Measurements from ENCODE around the gene SLC7A10. TPM values are rescaled to one million over a fixed set of nuclear protein-coding genes. Genes with fewer than 3 reads are reported as not detected.

The SLC7A10 gene
- total RNA-seq, 1 experiment from 2014 or later = not detected

DNA sequence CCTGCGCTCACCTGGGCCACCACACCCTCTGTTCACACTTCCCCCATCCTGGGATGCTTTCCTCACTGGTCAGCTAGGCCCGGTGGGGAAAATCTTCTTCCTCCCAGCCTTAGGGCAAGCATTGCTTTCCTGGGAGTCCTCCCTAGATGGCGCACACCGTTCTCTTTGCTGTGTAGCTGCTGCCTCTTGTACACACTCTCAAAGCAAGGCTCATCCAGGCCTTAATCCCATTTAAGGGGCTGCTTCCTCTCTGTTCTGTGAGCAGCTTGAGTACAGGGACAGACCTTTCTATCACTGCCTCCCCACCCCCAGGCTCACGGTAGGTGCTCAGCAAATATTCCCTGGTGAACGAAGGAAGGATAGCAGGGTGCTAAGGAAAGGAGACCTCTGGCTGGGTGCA, 11.1 kb downstream of the SLC7A10 start:
- TF ChIP-seq, protein P1, sequence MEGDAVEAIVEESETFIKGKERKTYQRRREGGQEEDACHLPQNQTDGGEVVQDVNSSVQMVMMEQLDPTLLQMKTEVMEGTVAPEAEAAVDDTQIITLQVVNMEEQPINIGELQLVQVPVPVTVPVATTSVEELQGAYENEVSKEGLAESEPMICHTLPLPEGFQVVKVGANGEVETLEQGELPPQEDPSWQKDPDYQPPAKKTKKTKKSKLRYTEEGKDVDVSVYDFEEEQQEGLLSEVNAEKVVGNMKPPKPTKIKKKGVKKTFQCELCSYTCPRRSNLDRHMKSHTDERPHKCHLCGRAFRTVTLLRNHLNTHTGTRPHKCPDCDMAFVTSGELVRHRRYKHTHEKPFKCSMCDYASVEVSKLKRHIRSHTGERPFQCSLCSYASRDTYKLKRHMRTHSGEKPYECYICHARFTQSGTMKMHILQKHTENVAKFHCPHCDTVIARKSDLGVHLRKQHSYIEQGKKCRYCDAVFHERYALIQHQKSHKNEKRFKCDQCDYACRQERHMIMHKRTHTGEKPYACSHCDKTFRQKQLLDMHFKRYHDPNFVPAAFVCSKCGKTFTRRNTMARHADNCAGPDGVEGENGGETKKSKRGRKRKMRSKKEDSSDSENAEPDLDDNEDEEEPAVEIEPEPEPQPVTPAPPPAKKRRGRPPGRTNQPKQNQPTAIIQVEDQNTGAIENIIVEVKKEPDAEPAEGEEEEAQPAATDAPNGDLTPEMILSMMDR (IDR thresholded peaks at IDR 0.05; ENCODE audit: insufficient read depth in 1 of 2, low read depth in 1 of 2, low read length in 1 of 2, severe bottlenecking in 1 of 2, unreplicated experiment in 1 of 2) = peak in 1 of 2 experiments; percentile 15
- DNase-seq = peak in 1 of 2 experiments; percentile 28
- CTCF ChIA-PET = interaction anchor here (0.6 to 1.1 kb wide), 3 partner anchors 30 to 189 kb away, joined by 3 to 4 read pairs (median 4); no protein-coding TSS in a partner anchor
- no peaks in the 10 kb centered on the region for H3K27me3 Mint-ChIP-seq (ENCODE audit: insufficient read depth, unreplicated experiment)
- no peaks in the 10 kb centered on the region for H3K36me3 ChIP-seq (ENCODE audit: control insufficient read depth, insufficient read depth, low read length)
- H3K9me3 Mint-ChIP-seq (ENCODE audit: unreplicated experiment) = no peaks in the 10 kb centered on the region
- no peaks in the 10 kb centered on the region for H3K9me3 ChIP-seq
- H3K4me3 Mint-ChIP-seq (ENCODE audit: unreplicated experiment) = no peak overlapping the region
- H3K36me3 Mint-ChIP-seq (ENCODE audit: insufficient read depth, unreplicated experiment) = no peaks in the 10 kb centered on the region
- no peaks in the 10 kb centered on the region for H3K4me1 Mint-ChIP-seq (ENCODE audit: low read depth, unreplicated experiment)
- intact Hi-C loops (cut with micrococcal nuclease; ENCODE audit: unreplicated experiment) = no loop called here
- no peak overlapping the region for H3K27ac Mint-ChIP-seq (ENCODE audit: unreplicated experiment)
- no TSS peak for BruUV-seq (replicated peaks)
- H3K4me1 ChIP-seq = no peaks in the 10 kb centered on the region
- no peaks in the 10 kb centered on the region for H3K27me3 ChIP-seq (replicated peaks; ENCODE audit: control insufficient read depth, insufficient read depth, low read length)
- no peak overlapping the region for H3K4me3 ChIP-seq (ENCODE audit: low read depth, low read length)
- POLR2A ChIA-PET = no interaction called here

DNA sequence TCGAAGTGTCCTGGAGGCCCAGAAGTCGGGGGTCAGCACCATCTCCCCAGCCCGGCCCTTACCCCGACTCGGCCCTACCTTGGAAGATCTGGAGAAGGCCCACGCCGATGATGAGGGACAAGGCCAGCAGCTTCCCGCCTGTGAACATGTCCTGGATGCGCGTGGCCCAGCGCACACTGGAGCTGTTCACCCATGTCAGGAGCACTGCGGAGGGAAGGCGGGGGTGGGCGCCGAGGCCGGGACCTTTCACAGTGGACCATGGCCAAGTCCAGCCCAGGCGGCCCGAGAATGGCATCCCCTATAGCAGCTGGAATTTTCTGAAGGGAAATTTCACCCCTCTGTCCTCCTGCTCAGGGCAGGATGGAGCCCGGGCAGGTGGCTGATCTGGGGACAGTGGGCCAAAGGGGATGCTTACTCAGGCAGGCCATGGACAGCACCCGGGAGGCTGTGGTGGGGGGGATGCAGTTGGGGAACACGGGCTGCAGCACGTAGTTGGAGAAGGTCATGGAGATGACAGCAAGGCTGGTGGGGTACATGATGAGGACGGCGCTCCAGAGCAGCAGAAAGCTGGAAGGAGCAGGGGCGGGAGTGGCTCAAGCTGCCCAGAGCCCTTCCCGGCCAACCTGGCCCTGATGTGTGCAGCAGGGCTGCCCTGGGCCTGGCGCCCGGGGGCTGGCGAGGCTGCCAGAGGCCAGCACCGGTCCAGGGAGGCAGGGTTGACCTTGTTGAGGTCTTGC, 13.0 kb downstream of the SLC7A10 start:
- Histone ChIP-seq H3K36me3 (ENCODE audit: control insufficient read depth, insufficient read depth, low read length) (no peaks in the 10 kb centered on the region), H3K4me1 (no peaks in the 10 kb centered on the region), H3K9me3 (no peaks in the 10 kb centered on the region), H3K4me3 (ENCODE audit: low read depth, low read length) (no peak overlapping the region), H3K27me3 (replicated peaks; ENCODE audit: control insufficient read depth, insufficient read depth, low read length) (no peaks in the 10 kb centered on the region)
- Mint-ChIP-seq H3K36me3 (ENCODE audit: insufficient read depth, unreplicated experiment) (no peaks in the 10 kb centered on the region), H3K27ac (ENCODE audit: unreplicated experiment) (no peak overlapping the region), H3K4me1 (ENCODE audit: low read depth, unreplicated experiment) (no peaks in the 10 kb centered on the region), H3K4me3 (ENCODE audit: unreplicated experiment) (no peak overlapping the region), H3K9me3 (ENCODE audit: unreplicated experiment) (no peaks in the 10 kb centered on the region), H3K27me3 (ENCODE audit: insufficient read depth, unreplicated experiment) (no peaks in the 10 kb centered on the region)
- POLR2A ChIA-PET = interaction anchor here (0.6 kb wide), 1 partner anchor 36 kb away, joined by 3 read pairs; no protein-coding TSS in a partner anchor
- CTCF ChIA-PET = no interaction called here
- no TSS peak for BruUV-seq (replicated peaks)
- no peak for DNase-seq
- TF ChIP-seq, protein P1 (IDR thresholded peaks at IDR 0.05; ENCODE audit: insufficient read depth in 1 of 2, low read depth in 1 of 2, low read length in 1 of 2, severe bottlenecking in 1 of 2, unreplicated experiment in 1 of 2) = no peak
- intact Hi-C loops (cut with micrococcal nuclease; ENCODE audit: unreplicated experiment) = no loop called here

DNA sequence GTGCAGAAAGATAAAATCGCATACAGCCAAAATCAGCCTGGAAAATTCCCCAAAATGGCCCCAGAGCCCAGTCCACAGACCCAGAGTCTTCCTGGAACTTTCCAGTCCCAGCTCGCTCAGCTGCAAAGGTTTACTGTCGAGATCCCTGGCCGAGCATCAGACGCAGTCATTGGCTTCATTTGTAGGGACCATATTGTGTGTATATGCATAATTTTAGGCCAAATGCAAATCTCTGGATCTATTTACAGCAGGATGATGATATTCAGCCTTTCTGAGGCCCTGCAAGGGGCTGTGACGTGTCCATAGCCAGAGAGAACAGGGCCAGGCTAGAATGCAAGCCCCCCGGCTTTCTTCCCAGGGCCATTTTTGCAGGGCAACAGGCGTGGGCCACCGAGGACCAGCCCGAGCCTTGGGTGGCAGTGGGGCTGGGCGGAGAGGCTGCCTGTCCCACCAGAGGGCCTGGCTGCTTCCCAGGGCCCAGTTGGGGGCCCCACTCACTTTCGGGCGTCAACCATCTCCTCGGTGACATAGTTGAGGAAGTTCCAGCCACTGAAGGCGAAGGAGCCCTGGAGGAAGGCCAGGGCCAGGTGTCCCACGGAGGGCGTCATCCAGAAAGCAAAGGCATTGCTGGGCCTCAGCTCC, 13.7 kb downstream of the SLC7A10 start:
- Mint-ChIP-seq H3K4me3 (ENCODE audit: unreplicated experiment) (no peak overlapping the region), H3K36me3 (ENCODE audit: insufficient read depth, unreplicated experiment) (no peaks in the 10 kb centered on the region), H3K27me3 (ENCODE audit: insufficient read depth, unreplicated experiment) (no peaks in the 10 kb centered on the region), H3K27ac (ENCODE audit: unreplicated experiment) (no peak overlapping the region), H3K9me3 (ENCODE audit: unreplicated experiment) (no peaks in the 10 kb centered on the region), H3K4me1 (ENCODE audit: low read depth, unreplicated experiment) (no peaks in the 10 kb centered on the region)
- ChIA-PET POLR2A (no interaction called here), CTCF (interaction anchor here (1.1 kb wide), 1 partner anchor 28 kb away, joined by 4 read pairs; no protein-coding TSS in a partner anchor)
- no TSS peak for BruUV-seq (replicated peaks)
- Histone ChIP-seq H3K4me3 (ENCODE audit: low read depth, low read length) (no peak overlapping the region), H3K4me1 (no peaks in the 10 kb centered on the region), H3K9me3 (no peaks in the 10 kb centered on the region), H3K36me3 (ENCODE audit: control insufficient read depth, insufficient read depth, low read length) (no peaks in the 10 kb centered on the region), H3K27me3 (replicated peaks; ENCODE audit: control insufficient read depth, insufficient read depth, low read length) (no peaks in the 10 kb centered on the region)
- no peak for DNase-seq
- intact Hi-C loops (cut with micrococcal nuclease; ENCODE audit: unreplicated experiment) = no loop called here
- TF ChIP-seq, protein P1 (IDR thresholded peaks at IDR 0.05; ENCODE audit: insufficient read depth in 1 of 2, low read depth in 1 of 2, low read length in 1 of 2, severe bottlenecking in 1 of 2, unreplicated experiment in 1 of 2) = no peak

All from Caco-2 (cell line).